Natural killer cell (primary cell): ENCODE results near the gene COL8A2. TPM values are rescaled to one million over a fixed set of nuclear protein-coding genes. Genes with fewer than 3 reads are reported as not detected.

ENCODE experiments used
- ATAC-seq, 3 donors: fragments of 150-1000 bp in 2 of 3; fragments of 200-7000 bp in 1 of 3; cut with Tn5 transposase; 1 replicate in 1 of 3; 2 replicates in 2 of 3; pipeline ENCODE4 v1.10.0; 2021; ENCODE audit warnings: mild to moderate bottlenecking in 2 of 3, moderate library complexity in 2 of 3
- DNase-seq, 2 donors: peaks; one replicate each; pipeline versions ENCODE4 v3.0.0 to v3.0.0-alpha.2; 2013 to 2021; ENCODE audit warnings: mixed read lengths in 1 of 2
- H3K27ac ChIP-seq: one replicate; pipeline ENCODE4 v1.5.1; 2013; ENCODE audit warnings: mild to moderate bottlenecking, low read length
- H3K27me3 ChIP-seq: one replicate; pipeline ENCODE4 v1.6.1; 2013; ENCODE audit warnings: low read length; ENCODE audit not compliant: control insufficient read depth, insufficient read depth
- H3K36me3 ChIP-seq: one replicate; pipeline ENCODE4 v1.6.1; 2013; ENCODE audit warnings: low read length; ENCODE audit not compliant: control insufficient read depth, insufficient read depth
- H3K4me1 ChIP-seq: one replicate; pipeline ENCODE4 v1.6.1; 2013; ENCODE audit warnings: low read length; ENCODE audit not compliant: control insufficient read depth, insufficient read depth
- H3K4me3 ChIP-seq: one replicate; pipeline ENCODE4 v1.5.1; 2013; ENCODE audit warnings: low read length
- H3K9me3 ChIP-seq: one replicate; pipeline ENCODE4 v1.6.1; 2013; ENCODE audit warnings: low read length; ENCODE audit not compliant: control insufficient read depth, insufficient read depth
- H3K27ac Mint-ChIP-seq, 2 donors: one replicate each; pipeline ENCODE4 v1.8.0; 2022; ENCODE audit warnings: mild to moderate bottlenecking in 2 of 2, mixed read lengths in 2 of 2, moderate library complexity in 1 of 2
- H3K27me3 Mint-ChIP-seq, 2 donors: one replicate each; pipeline ENCODE4 v1.8.0; 2022; ENCODE audit warnings: low read depth in 2 of 2, mixed read lengths in 2 of 2
- H3K36me3 Mint-ChIP-seq: one replicate; pipeline ENCODE4 v1.8.0; 2022; ENCODE audit warnings: mixed read lengths
- H3K4me1 Mint-ChIP-seq, 2 donors: one replicate each; pipeline ENCODE4 v1.8.0; 2022; ENCODE audit warnings: mixed read lengths in 2 of 2
- H3K4me3 Mint-ChIP-seq: one replicate; pipeline ENCODE4 v1.8.0; 2022; ENCODE audit warnings: mild to moderate bottlenecking, moderate library complexity, mixed read lengths
- H3K9me3 Mint-ChIP-seq, 2 donors: one replicate each; pipeline ENCODE4 v1.8.0; 2022; ENCODE audit warnings: mixed read lengths in 2 of 2
- WGBS: methylation state at CpG from one replicate; pipeline ENCODE4 v1.1.7; 2013; ENCODE audit warnings: missing lambda C conversion rate; ENCODE audit not compliant: insufficient coverage; 5-methylcytosine and 5-hydroxymethylcytosine counted together
- intact Hi-C: fragments of 100-400 bp; cut with micrococcal nuclease; formaldehyde crosslinking; loops from one replicate; pipeline ENCODE4 v1.14.2; 2022
- total RNA-seq, 4 donors: library from RNA; stranded (reverse); fragments of 120-200 nt in 1 of 4; gene quantifications; one replicate each; pipeline versions ENCODE4 v1.2.3 to v1.2.4, GENCODE V29; 2013 to 2022
- TF ChIP-seq, protein P1 (sequence below): fragments of 200-600 bp; IDR thresholded peaks from one replicate; pipeline ENCODE4 v1.8.0; 2022; ENCODE audit warnings: antibody characterized with exemption

The COL8A2 gene
- total RNA-seq, 3 donors from 2014 or later (not counting 1 experiment from before 2014, with no cell fraction given), result 0.09 to 0.20 (median 0.14) TPM

DNA sequence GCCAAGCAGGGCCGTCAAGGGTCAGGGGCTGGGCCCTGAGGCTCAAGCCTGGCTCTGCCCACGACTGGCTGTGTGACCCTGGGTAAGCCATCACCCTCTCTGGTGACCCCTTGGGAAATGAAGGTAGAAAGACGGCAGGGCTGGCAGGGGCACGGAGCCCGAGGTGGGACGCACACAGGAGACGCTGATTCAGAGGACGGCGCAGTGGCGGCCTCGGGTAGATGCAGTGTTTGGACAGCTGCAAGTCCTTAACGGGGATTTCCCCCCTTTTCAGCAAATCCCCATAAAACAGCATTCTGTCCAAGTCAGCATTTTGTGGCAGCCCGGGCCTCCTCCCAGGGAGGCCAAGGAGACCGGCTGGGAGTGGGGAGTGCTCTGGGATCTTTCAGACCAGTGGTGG, 16.7 kb downstream of the COL8A2 start:
- H3K36me3 ChIP-seq, result no peaks in the 10 kb centered on the region
- H3K4me1 ChIP-seq, result peaks cover 12% of the 10 kb centered on the region
- no peaks in the 10 kb centered on the region for H3K9me3 ChIP-seq
- WGBS, result 91% methylated on average over 14 of the region's 14 CpGs
- H3K4me3 Mint-ChIP-seq, result no peak overlapping the region
- no peaks in the 10 kb centered on the region for H3K9me3 Mint-ChIP-seq
- ATAC-seq, result no peak
- H3K4me1 Mint-ChIP-seq, result peaks cover 5 to 12% of the 10 kb centered on the region in 2 donors
- H3K27me3 Mint-ChIP-seq, result peaks cover 0 to 3% of the 10 kb centered on the region in 2 donors
- H3K27me3 ChIP-seq, result no peaks in the 10 kb centered on the region
- H3K27ac Mint-ChIP-seq, result no peak overlapping the region
- no peak overlapping the region for H3K4me3 ChIP-seq
- H3K27ac ChIP-seq, result no peak overlapping the region
- DNase-seq, result no peak
- H3K36me3 Mint-ChIP-seq, result no peaks in the 10 kb centered on the region
- intact Hi-C loops, result no loop called here
- TF ChIP-seq, protein P1, sequence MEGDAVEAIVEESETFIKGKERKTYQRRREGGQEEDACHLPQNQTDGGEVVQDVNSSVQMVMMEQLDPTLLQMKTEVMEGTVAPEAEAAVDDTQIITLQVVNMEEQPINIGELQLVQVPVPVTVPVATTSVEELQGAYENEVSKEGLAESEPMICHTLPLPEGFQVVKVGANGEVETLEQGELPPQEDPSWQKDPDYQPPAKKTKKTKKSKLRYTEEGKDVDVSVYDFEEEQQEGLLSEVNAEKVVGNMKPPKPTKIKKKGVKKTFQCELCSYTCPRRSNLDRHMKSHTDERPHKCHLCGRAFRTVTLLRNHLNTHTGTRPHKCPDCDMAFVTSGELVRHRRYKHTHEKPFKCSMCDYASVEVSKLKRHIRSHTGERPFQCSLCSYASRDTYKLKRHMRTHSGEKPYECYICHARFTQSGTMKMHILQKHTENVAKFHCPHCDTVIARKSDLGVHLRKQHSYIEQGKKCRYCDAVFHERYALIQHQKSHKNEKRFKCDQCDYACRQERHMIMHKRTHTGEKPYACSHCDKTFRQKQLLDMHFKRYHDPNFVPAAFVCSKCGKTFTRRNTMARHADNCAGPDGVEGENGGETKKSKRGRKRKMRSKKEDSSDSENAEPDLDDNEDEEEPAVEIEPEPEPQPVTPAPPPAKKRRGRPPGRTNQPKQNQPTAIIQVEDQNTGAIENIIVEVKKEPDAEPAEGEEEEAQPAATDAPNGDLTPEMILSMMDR, result no peak

DNA sequence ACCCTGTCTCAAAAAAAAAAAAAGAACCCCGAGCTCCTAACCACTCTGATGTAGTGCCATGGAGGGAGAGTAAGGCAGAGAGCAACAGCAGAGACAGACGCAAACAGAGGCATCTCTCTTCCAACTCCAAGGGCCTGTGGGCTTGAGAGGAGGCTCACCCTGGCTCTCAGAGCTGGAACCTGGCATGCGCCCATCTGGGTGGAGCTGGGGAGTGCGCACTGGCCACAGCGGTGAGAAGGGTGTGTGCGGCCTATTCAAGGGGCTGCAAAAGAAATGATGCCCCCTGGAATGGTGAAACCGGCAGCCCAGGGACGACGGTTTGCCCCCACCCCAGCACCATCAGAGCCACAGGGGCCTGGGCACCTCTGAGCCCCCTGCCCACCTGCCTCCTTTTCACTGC, 17.6 kb downstream of the COL8A2 start:
- WGBS, result 95% methylated on average over 9 of the region's 9 CpGs
- H3K27ac Mint-ChIP-seq, result no peak overlapping the region
- intact Hi-C loops, result no loop called here
- ATAC-seq, result no peak
- TF ChIP-seq, protein P1, result no peak
- peaks cover 0 to 3% of the 10 kb centered on the region in 2 donors for H3K27me3 Mint-ChIP-seq
- peaks cover 5 to 12% of the 10 kb centered on the region in 2 donors for H3K4me1 Mint-ChIP-seq
- no peaks in the 10 kb centered on the region for H3K9me3 ChIP-seq
- DNase-seq, result no peak
- H3K4me1 ChIP-seq, result peaks cover 12% of the 10 kb centered on the region
- no peaks in the 10 kb centered on the region for H3K9me3 Mint-ChIP-seq
- no peaks in the 10 kb centered on the region for H3K36me3 ChIP-seq
- H3K27ac ChIP-seq, result no peak overlapping the region
- H3K4me3 Mint-ChIP-seq, result no peak overlapping the region
- H3K4me3 ChIP-seq, result no peak overlapping the region
- H3K36me3 Mint-ChIP-seq, result no peaks in the 10 kb centered on the region
- no peaks in the 10 kb centered on the region for H3K27me3 ChIP-seq

DNA sequence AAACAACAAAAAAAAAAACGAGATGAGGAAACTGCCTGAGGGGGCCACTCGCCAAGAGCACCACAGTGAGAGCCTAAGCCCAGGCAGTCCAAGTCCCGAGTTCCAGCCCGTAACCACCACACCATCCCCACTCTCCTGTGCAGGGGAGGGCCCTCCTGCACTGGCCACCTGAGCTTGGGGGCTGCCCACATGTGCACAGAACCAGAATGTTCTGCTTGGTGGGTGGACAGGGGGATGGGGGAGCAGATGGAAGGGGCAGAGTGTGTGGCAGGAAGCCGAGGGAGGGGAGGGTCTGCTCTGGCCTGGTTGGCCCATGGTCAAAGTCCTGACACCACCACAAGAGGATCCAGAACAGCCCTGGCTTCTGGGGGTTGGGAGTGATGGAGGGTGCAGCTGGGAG, 18.8 kb downstream of the COL8A2 start:
- Histone ChIP-seq H3K4me1 (peaks cover 12% of the 10 kb centered on the region), H3K4me3 (no peak overlapping the region), H3K27ac (no peak overlapping the region), H3K36me3 (no peaks in the 10 kb centered on the region), H3K9me3 (no peaks in the 10 kb centered on the region), H3K27me3 (no peaks in the 10 kb centered on the region)
- H3K36me3 Mint-ChIP-seq, result no peaks in the 10 kb centered on the region
- DNase-seq (no peak), ATAC-seq (no peak)
- no peaks in the 10 kb centered on the region for H3K9me3 Mint-ChIP-seq
- peaks cover 0 to 3% of the 10 kb centered on the region in 2 donors for H3K27me3 Mint-ChIP-seq
- 41% methylated on average over 5 of the region's 5 CpGs for WGBS
- no peak overlapping the region for H3K27ac Mint-ChIP-seq
- TF ChIP-seq, protein P1, result no peak
- H3K4me1 Mint-ChIP-seq, result peaks cover 5 to 12% of the 10 kb centered on the region in 2 donors
- intact Hi-C loops, result no loop called here
- no peak overlapping the region for H3K4me3 Mint-ChIP-seq

GRCh38 chr1:36101546-36101945, 23.5 kb downstream of the COL8A2 start:
- TF ChIP-seq, protein P1, result no peak
- Mint-ChIP-seq H3K27me3 (no peaks in the 10 kb centered on the region), H3K36me3 (no peaks in the 10 kb centered on the region), H3K27ac (no peak overlapping the region), H3K9me3 (no peaks in the 10 kb centered on the region), H3K4me3 (no peak overlapping the region), H3K4me1 (peaks cover 0 to 5% of the 10 kb centered on the region in 2 donors)
- no peak overlapping the region for H3K27ac ChIP-seq
- peaks cover 10% of the 10 kb centered on the region for H3K4me1 ChIP-seq
- no peak overlapping the region for H3K4me3 ChIP-seq
- H3K27me3 ChIP-seq, result no peaks in the 10 kb centered on the region
- no peaks in the 10 kb centered on the region for H3K36me3 ChIP-seq
- no peaks in the 10 kb centered on the region for H3K9me3 ChIP-seq
- intact Hi-C loops, result no loop called here
- WGBS, result 94% methylated on average over 4 of the region's 5 CpGs
- no peak for ATAC-seq
- no peak for DNase-seq
